AG04450 (cell line): ENCODE data around the gene RASSF5. TPM values are rescaled to one million over a fixed set of nuclear protein-coding genes. Genes with fewer than 3 reads are reported as not detected.

ENCODE experiments used
- CTCF ChIA-PET: fragments of 300-600, 350-600 bp; formaldehyde crosslinking; extraction: SDS; loops from one replicate; lab custom pipeline; 2022; ENCODE audit warnings: antibody characterized with exemption, inconsistent platforms; lab: Charles Lee
- POLR2A ChIA-PET: fragments of 350-600 bp; formaldehyde crosslinking; extraction: SDS; loops from one replicate; lab custom pipeline; 2021; ENCODE audit warnings: antibody characterized with exemption, inconsistent platforms; lab: Yijun Ruan, JAX
- DNase-seq: peaks from one replicate; pipeline ENCODE4 v3.0.0-alpha.2; 2011; ENCODE audit warnings: low read depth, low spot score
- H3K27ac ChIP-seq: one replicate; pipeline ENCODE4 v1.5.1; 2012; ENCODE audit warnings: low read depth, low read length, control low read depth
- H3K27me3 ChIP-seq: one replicate; pipeline ENCODE4 v1.6.0; 2012; ENCODE audit warnings: low read length; ENCODE audit not compliant: control insufficient read depth, insufficient read depth
- H3K4me3 ChIP-seq: 2 replicates; pipeline ENCODE4 v1.5.1; 2011; ENCODE audit warnings: mild to moderate bottlenecking, low read depth, low read length, control low read depth
- H3K9me3 ChIP-seq: 2 replicates; pipeline ENCODE4 v1.5.1; 2012; ENCODE audit warnings: low read length; ENCODE audit not compliant: control insufficient read depth, insufficient read depth
- polyA plus RNA-seq: library from polyadenylated mRNA; depleted of rRNA; stranded (reverse); fragments of >200 nt; gene quantifications from 2 replicates; pipeline ENCODE4 v1.2.3, GENCODE V29; 2011
- TF ChIP-seq, protein P1 (sequence below): IDR thresholded peaks from 2 replicates; pipeline ENCODE4 v1.5.1; 2011; ENCODE audit warnings: low read depth, low read length, control low read depth, inconsistent platforms

RASSF5 gene
- polyA plus RNA-seq, 1 experiment: 2.3 TPM

DNA sequence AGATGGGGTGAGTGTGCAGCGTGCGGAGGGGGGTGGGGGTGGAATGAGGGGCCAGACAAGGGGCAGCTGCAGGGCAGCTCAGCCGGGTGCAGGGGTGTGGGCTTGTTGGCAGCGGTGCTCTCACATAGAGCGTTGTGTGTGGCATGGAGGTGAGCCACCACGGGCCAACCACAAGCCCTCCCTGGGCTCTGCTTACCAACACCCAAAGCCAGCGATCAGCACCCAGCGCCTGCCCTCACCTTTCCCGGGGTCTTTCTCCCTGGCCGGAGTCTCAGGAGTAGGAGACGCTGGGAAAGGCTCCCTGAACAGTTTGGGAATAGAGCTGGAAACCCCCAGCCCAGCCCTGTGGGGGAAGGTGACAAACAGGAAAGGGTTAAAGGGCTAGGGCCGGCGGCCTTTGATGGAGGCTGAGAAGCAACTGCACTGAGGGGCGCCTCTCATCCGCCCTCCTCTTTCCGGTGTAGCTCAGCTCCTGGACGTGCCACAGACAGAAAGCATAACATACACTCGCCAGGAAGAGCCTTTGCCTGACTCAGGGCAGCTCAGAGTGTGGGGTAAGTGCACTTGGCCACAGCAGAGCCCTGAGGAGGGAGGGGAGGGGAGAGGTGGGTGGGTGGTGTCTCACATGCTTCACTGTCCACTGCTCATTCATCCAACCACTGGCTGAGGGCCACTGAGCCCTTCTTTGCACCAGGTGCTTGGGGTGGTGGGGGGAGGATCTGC, 36.5 kb upstream of the RASSF5 start:
- DNase-seq: peak; percentile 49
- H3K27me3 ChIP-seq: no peaks in the 10 kb centered on the region
- H3K4me3 ChIP-seq: peak overlapping the region; percentile 98
- TF ChIP-seq, protein P1, sequence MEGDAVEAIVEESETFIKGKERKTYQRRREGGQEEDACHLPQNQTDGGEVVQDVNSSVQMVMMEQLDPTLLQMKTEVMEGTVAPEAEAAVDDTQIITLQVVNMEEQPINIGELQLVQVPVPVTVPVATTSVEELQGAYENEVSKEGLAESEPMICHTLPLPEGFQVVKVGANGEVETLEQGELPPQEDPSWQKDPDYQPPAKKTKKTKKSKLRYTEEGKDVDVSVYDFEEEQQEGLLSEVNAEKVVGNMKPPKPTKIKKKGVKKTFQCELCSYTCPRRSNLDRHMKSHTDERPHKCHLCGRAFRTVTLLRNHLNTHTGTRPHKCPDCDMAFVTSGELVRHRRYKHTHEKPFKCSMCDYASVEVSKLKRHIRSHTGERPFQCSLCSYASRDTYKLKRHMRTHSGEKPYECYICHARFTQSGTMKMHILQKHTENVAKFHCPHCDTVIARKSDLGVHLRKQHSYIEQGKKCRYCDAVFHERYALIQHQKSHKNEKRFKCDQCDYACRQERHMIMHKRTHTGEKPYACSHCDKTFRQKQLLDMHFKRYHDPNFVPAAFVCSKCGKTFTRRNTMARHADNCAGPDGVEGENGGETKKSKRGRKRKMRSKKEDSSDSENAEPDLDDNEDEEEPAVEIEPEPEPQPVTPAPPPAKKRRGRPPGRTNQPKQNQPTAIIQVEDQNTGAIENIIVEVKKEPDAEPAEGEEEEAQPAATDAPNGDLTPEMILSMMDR: no peak
- H3K27ac ChIP-seq: peak overlapping the region; percentile 82
- POLR2A ChIA-PET: interaction anchor here (0.7 to 2.3 kb wide), 7 partner anchors 8 to 902 kb away, joined by 3 to 8 read pairs (median 4); a partner anchor contains a TSS
- no peaks in the 10 kb centered on the region for H3K9me3 ChIP-seq
- CTCF ChIA-PET: interaction anchor here (0.6 to 3.7 kb wide), 8 partner anchors 8 to 719 kb away, joined by 3 to 34 read pairs (median 8); no protein-coding TSS in a partner anchor

DNA sequence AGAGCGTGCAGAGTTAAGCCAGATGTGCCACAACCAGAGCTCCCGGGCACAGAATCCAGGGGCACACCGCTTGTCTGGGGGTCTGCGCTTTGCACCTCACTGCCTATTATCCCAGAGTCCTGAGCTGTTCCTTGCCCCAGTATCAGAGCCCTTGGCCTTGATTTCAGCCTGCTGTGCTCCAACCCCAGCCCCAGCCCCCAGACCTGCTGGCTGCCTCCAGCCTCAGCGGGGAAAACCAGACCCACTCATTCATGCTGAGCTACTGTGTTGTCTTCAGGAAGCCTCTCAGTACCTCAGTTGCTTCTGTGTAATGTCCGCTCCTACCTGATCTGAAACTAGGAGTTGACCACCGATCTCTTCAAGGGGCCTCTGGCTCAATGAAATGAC, 35.9 kb upstream of the RASSF5 start:
- POLR2A ChIA-PET: interaction anchor here (1.0 to 2.3 kb wide), 3 partner anchors 8 to 30 kb away, joined by 3 to 7 read pairs (median 3); no protein-coding TSS in a partner anchor

DNA sequence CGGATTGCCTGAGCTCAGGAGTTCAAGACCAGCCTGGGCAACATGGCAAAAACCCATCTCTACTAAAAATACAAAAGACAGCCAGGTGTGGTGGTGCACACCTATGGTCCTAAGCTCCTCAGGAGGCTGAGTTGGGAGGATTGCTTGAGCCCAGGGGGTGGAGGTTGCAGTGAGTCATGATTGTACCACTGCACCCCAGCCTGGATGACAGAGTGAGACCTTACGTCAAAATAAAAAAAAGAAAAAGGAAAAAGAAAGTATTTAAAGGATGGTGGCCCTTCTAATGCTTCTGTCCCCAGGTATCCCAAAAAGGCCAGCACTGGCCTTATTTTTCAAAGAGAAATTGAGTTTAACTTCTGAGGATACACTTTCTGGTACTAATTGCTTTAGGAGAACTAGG, 35.3 kb upstream of the RASSF5 start:
- POLR2A ChIA-PET: no interaction called here
- no peak for DNase-seq
- TF ChIP-seq, protein P1: no peak
- H3K4me3 ChIP-seq: peak overlapping the region; percentile 98; the same call in 1 of the 2 replicates
- H3K9me3 ChIP-seq: no peaks in the 10 kb centered on the region
- CTCF ChIA-PET: interaction anchor here (2.4 to 3.7 kb wide), 4 partner anchors 7 to 112 kb away, joined by 7 to 34 read pairs (median 20); no protein-coding TSS in a partner anchor
- H3K27ac ChIP-seq: peak overlapping the region; percentile 52
- H3K27me3 ChIP-seq: no peaks in the 10 kb centered on the region

More for the DNA sequence above, 35.9 kb upstream of the RASSF5 start:
- DNase-seq: no peak
- no peaks in the 10 kb centered on the region for H3K27me3 ChIP-seq
- peak overlapping the region; percentile 52 for H3K27ac ChIP-seq
- no peaks in the 10 kb centered on the region for H3K9me3 ChIP-seq
- H3K4me3 ChIP-seq: peak overlapping the region; percentile 98
- CTCF ChIA-PET: interaction anchor here (1.8 to 3.7 kb wide), 6 partner anchors 8 to 112 kb away, joined by 4 to 34 read pairs (median 10); no protein-coding TSS in a partner anchor
- TF ChIP-seq, protein P1: no peak

DNA sequence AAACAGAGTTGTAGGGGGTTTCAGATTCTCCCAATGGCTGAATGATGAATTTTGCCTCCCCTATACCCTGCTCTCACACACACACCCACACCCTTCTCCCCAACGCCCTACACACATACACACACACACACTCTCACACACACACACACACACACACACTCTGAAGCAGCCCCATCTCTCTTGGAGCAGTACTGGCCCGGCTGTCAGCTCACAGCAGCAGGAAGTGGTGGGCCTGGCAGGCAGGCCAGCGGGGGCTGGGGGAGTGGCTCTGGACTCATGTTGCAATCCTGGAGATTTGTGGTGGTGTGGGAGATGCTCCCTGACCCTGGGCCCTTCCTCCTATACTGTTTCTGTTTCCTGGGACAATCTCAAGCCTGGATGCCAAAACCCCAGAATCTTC, 34.9 kb upstream of the RASSF5 start:
- ChIA-PET CTCF (interaction anchor here (3.7 kb wide), 1 partner anchor 10 kb away, joined by 34 read pairs; no protein-coding TSS in a partner anchor), POLR2A (no interaction called here)
- peak overlapping the region; percentile 57 for H3K27ac ChIP-seq
- peak overlapping the region; percentile 98 for H3K4me3 ChIP-seq
- H3K9me3 ChIP-seq: no peaks in the 10 kb centered on the region
- TF ChIP-seq, protein P1: no peak
- DNase-seq: peak; percentile 69
- H3K27me3 ChIP-seq: no peaks in the 10 kb centered on the region

DNA sequence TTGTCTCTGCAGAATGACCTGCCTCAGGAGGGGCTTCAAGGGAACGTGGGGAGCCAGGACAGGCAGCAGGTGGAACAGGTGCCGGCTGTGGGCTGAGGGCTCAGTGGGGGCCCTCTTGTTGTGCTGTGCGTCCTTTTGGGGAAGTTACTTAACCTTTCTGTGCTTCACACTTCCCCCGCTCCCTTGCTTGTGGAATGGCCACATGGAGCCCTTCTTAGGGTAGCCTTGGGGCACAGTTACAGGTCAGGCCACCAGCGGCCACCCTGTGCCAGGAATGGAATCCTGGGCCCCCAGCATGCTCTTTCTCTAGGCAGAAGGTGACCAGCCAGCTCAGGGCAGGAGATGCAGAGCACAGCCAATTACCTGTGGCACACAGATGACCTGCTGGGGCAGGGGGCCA, 34.4 kb upstream of the RASSF5 start:
- POLR2A ChIA-PET: no interaction called here
- CTCF ChIA-PET: interaction anchor here (0.9 to 1.0 kb wide), 2 partner anchors 17 to 72 kb away, joined by 3 to 4 read pairs; no protein-coding TSS in a partner anchor
- DNase-seq: no peak
- TF ChIP-seq, protein P1: no peak
- no peaks in the 10 kb centered on the region for H3K9me3 ChIP-seq
- no peaks in the 10 kb centered on the region for H3K27me3 ChIP-seq
- peak overlapping the region; percentile 50 for H3K4me3 ChIP-seq
- peak overlapping the region; percentile 57 for H3K27ac ChIP-seq
